ENCODE measurements around the gene GMEB2. TPM values are rescaled to one million over a fixed set of nuclear protein-coding genes. Genes with fewer than 3 reads are reported as not detected.

GMEB2 gene
- total and polyA plus RNA-seq, 8 donors = 4.1 to 10.4 (median 6.1) TPM

DNA sequence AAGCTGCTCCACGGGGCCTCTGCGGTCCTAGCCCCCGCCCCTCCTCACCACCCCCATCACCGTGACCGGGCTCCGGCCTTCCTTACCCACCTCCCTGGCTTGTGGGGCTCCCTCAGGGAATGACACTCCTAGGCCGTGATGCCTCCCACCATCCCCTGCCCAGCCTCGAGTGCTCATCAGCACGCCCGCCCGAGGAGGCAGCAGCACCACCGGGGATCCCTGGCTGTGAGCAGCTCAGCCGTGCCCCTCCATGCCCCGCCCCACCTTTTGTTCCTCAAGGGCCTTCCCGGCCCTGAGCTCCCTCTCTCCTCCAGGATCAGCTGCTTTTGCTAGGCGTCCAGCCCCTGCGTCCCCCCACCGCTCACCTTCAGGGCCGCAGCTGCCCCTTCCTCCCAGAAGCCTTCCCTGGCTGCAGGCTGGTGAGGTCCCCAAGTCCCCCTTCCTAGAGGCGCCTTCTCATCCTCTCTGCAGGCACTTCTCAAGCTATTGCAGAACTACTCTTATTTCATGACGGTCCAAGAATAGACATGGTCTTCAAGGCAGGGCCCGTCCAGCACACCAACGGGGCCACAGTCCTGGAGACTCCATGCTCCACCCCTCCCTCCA lies 69.9 kb downstream of the GMEB2 start:
- ATAC-seq (no peak), FAIRE-seq (no peak), DNase-seq (no peak)
- Histone ChIP-seq H3K36me3 (peaks cover 0 to 19% (median 0%) of the 10 kb centered on the region in 3 donors), H3K27me3 (no peaks in the 10 kb centered on the region), H3K4me3 (no peak overlapping the region), H3K4me1 (no peaks in the 10 kb centered on the region), H3K27ac (no peak overlapping the region), H3K9me3 (no peaks in the 10 kb centered on the region)
- TF ChIP-seq, protein P1, sequence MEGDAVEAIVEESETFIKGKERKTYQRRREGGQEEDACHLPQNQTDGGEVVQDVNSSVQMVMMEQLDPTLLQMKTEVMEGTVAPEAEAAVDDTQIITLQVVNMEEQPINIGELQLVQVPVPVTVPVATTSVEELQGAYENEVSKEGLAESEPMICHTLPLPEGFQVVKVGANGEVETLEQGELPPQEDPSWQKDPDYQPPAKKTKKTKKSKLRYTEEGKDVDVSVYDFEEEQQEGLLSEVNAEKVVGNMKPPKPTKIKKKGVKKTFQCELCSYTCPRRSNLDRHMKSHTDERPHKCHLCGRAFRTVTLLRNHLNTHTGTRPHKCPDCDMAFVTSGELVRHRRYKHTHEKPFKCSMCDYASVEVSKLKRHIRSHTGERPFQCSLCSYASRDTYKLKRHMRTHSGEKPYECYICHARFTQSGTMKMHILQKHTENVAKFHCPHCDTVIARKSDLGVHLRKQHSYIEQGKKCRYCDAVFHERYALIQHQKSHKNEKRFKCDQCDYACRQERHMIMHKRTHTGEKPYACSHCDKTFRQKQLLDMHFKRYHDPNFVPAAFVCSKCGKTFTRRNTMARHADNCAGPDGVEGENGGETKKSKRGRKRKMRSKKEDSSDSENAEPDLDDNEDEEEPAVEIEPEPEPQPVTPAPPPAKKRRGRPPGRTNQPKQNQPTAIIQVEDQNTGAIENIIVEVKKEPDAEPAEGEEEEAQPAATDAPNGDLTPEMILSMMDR (IDR thresholded peaks at IDR 0.05) = no peak
- 71 to 73% methylated on average over 23 of the region's 23 CpGs for WGBS, 2 donors
- intact Hi-C loops (cut with DNase I) = no loop called here

DNA sequence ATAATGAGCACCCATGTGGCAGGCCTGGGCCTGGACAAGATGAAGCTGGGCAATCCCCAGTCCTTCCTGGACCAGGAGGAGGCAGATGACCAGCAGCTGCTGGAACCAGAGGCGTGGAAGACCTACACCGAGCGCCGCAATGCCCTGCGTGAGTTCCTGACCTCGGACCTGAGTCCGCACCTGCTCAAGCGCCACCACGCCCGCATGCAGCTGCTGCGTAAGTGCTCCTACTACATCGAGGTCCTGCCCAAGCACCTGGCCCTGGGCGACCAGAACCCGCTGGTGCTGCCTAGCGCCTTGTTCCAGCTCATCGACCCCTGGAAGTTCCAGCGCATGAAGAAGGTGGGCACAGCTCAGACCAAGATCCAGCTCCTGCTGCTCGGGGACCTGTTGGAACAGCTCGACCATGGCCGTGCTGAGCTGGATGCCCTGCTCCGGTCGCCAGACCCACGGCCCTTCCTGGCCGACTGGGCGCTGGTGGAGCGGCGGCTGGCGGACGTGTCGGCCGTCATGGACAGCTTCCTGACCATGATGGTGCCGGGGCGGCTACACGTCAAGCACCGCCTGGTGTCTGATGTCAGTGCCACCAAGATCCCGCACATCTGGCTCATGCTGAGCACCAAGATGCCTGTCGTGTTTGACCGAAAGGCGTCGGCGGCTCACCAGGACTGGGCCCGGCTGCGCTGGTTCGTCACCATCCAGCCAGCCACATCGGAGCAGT lies 71.1 kb downstream of the GMEB2 start:
- DNase-seq = no peak
- WGBS, 2 donors = 91 to 95% methylated on average over 45 of the region's 45 CpGs
- FAIRE-seq = no peak
- Histone ChIP-seq H3K9me3 (no peaks in the 10 kb centered on the region), H3K27ac (no peak overlapping the region), H3K4me1 (no peaks in the 10 kb centered on the region), H3K27me3 (no peaks in the 10 kb centered on the region), H3K36me3 (peaks cover 0 to 11% (median 0%) of the 10 kb centered on the region in 3 donors), H3K4me3 (no peak overlapping the region)
- no peak for ATAC-seq
- TF ChIP-seq, protein P1 (IDR thresholded peaks at IDR 0.05) = no peak
- intact Hi-C loops (cut with DNase I) = no loop called here

DNA sequence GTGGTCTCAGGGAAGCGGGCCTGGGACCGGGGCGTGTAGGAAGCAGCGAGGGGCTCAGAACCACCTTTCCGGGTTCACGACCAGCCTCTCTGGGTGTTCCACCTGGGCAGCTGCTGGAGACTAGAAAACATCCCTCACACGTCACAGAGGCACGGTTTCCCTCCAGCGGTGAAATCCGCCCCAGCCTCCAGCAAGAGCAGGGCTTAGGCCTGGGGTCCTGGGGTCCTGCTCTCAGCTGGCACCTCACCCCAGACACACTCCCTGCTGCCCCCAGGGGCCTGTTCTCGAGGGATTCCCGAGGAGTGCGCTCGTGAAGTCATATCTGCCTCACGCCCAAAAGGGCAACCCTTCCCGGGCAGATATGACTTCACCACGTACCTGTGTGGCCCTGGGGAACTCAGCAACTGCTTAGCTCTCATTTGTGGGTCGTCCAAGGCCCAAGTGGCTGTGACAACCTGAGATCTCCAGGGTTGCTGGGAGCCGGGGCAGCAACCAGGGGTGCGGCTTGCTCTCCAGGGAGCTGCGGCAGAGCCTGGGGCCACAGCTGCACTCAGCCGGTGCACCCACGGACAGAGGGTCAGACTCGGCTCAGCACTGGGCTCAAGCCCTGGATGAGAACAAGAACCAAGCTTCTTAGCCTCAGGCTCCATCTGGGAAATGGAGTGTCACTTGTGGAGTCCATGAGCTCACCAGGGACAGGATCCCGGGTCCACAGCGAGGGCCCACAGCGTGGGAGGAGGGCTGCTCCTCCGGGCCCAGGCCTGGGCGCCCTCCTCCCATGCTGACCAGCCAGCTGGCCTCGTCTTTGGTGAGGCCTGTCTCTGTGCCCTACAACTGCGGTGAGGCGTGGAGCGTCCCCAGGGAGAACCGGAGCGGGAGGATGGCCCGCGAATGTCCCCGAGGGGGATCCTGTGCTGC lies 72.3 kb downstream of the GMEB2 start:
- intact Hi-C loops (cut with DNase I) = no loop called here
- no peaks in the 10 kb centered on the region for H3K9me3 ChIP-seq
- no peak for DNase-seq
- no peaks in the 10 kb centered on the region for H3K27me3 ChIP-seq
- TF ChIP-seq, protein P1 (IDR thresholded peaks at IDR 0.05) = no peak
- no peak for FAIRE-seq
- peak overlapping the region in 2 of 4 donors; percentile 46 to 60 for H3K4me3 ChIP-seq
- H3K36me3 ChIP-seq = no peaks in the 10 kb centered on the region
- WGBS, 2 donors = 71 to 80% methylated on average over 28 to 38 of the region's 38 CpGs
- no peak overlapping the region for H3K27ac ChIP-seq
- H3K4me1 ChIP-seq = no peaks in the 10 kb centered on the region
- peak in 2 of 4 donors; percentile 10 to 14 for ATAC-seq

DNA sequence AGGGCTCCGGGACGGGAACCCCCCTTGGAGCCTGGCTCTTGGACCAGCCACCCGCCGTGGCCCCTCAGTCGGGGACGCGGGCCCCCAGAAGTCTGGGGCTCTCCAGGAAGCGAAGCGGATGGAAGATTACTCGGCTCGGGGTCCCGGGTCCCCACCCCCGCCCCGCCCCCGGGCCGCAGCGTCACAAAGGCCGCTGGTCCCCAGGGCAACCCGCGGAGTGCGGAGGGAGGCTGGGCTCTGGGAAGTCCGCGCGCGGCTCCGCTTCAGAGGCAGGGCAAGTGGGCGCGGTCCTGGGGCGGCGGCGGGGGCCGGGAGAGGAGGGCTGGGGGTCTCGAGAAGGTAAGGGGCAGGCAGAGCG lies 73.0 kb downstream of the GMEB2 start, which contains the start of gene FNDC11:
Gene FNDC11 (plus strand): TSS at position 227 of the 358 bp plus-strand sequence. CDS start 1,505 bp downstream, outside the sequence.
- H3K27ac ChIP-seq = no peak within 1 kb of the TSS
- intact Hi-C loops (cut with DNase I) = no loop called here
- H3K4me3 ChIP-seq = peak within 1 kb of the TSS; percentile 20 to 60 (median 34)
- H3K36me3 ChIP-seq = no peaks in the 10 kb centered on the region
- FAIRE-seq = no peak
- no peaks in the 10 kb centered on the region for H3K27me3 ChIP-seq
- no peaks in the 10 kb centered on the region for H3K9me3 ChIP-seq
- ATAC-seq = peak; percentile 38 to 67 (median 58)
- no peaks in the 10 kb centered on the region for H3K4me1 ChIP-seq
- peak in 1 of 6 donors; percentile 76 for DNase-seq
- TF ChIP-seq, protein P1 (IDR thresholded peaks at IDR 0.05) = no peak
- 3 to 6% methylated on average over 23 to 34 of the region's 34 CpGs for WGBS, 2 donors
